SK-N-MC (cell line): Measurements from ENCODE around the gene TRPC4AP.

Experiments
- DNase-seq: peaks from one replicate; pipeline ENCODE4 v3.0.0-alpha.2; 2011; ENCODE audit warnings: low read depth, low spot score
- H3K27ac ChIP-seq: fragments of 200-600 bp; sonication (generic); 2 replicates; pipeline ENCODE4 v1.5.1; 2016; ENCODE audit warnings: mixed run types
- H3K36me3 ChIP-seq: fragments of 200-600 bp; sonication (generic); 2 replicates; pipeline ENCODE4 v1.6.1; 2017; ENCODE audit warnings: antibody characterized with exemption, low read length, mixed read lengths; ENCODE audit not compliant: insufficient read depth
- H3K4me3 ChIP-seq: fragments of 200-600 bp; sonication (generic); 2 replicates; pipeline ENCODE4 v1.5.1; 2016
- H3K9ac ChIP-seq: fragments of 200-600 bp; sonication (generic); 2 replicates; pipeline ENCODE4 v1.8.0; 2017; ENCODE audit warnings: mixed run types, mixed read lengths; ENCODE audit not compliant: insufficient read length
- H3K9me3 ChIP-seq: fragments of 200-600 bp; sonication (generic); 2 replicates; pipeline ENCODE4 v1.6.1; 2017; ENCODE audit warnings: low read depth, mild to moderate bottlenecking, antibody characterized with exemption, low read length, moderate library complexity, mixed read lengths
- EZH2 ChIP-seq: fragments of 200-600 bp; sonication (generic); IDR thresholded peaks from one replicate; pipeline ENCODE4 v1.6.1; 2017; ENCODE audit warnings: antibody characterized with exemption
- FOXP2 ChIP-seq: optimal IDR thresholded peaks from 2 replicates; pipeline ENCODE3; 2011; ENCODE audit warnings: mild to moderate bottlenecking, moderate library complexity; ENCODE audit not compliant: insufficient read depth; ENCODE audit errors: extremely low read length, control extremely low read depth
- POLR2AphosphoS5 ChIP-seq: IDR thresholded peaks from 2 replicates; pipeline ENCODE4 v1.6.1; 2012; ENCODE audit warnings: mild to moderate bottlenecking, low read depth, low read length, borderline replicate concordance

Gene TRPC4AP

DNA sequence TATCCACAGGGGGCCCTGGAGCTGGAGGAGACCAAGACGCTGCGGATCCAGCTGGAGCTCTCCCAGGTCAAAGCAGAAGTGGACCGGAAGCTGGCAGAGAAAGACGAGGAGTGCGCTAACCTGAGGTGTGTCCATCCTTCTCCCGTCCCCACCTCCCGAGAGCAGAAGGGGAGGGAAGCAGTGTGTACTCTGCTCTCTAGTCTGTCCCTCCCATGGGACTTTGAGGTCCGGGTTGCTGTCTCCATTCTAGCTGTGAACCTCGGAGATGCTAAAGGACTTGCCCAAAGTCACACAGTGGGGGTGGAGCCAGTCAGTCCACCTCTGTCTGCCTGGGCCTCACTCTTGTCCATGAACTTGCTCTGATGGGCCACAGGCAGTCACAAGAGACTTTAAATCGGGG is 92.8 kb downstream of the TRPC4AP start:
- Histone ChIP-seq H3K9ac (no peak overlapping the region), H3K36me3 (peaks cover 22% of the 10 kb centered on the region; the same call in 1 of the 2 replicates), H3K27ac (no peak overlapping the region), H3K9me3 (no peaks in the 10 kb centered on the region), H3K4me3 (no peak overlapping the region)
- DNase-seq: no peak
- TF ChIP-seq POLR2AphosphoS5 (no peak), EZH2 (no peak), FOXP2 (no peak)

GRCh38 chr20:34999021-34999451 is 93.6 kb downstream of the TRPC4AP start:
- no peak overlapping the region for H3K4me3 ChIP-seq
- no peak overlapping the region for H3K9ac ChIP-seq
- no peak overlapping the region for H3K27ac ChIP-seq
- DNase-seq: no peak
- H3K9me3 ChIP-seq: no peaks in the 10 kb centered on the region
- no peak for TF ChIP-seq EZH2
- no peak for TF ChIP-seq FOXP2
- no peak for TF ChIP-seq POLR2AphosphoS5
- H3K36me3 ChIP-seq: peaks cover 15% of the 10 kb centered on the region; the same call in 1 of the 2 replicates

DNA sequence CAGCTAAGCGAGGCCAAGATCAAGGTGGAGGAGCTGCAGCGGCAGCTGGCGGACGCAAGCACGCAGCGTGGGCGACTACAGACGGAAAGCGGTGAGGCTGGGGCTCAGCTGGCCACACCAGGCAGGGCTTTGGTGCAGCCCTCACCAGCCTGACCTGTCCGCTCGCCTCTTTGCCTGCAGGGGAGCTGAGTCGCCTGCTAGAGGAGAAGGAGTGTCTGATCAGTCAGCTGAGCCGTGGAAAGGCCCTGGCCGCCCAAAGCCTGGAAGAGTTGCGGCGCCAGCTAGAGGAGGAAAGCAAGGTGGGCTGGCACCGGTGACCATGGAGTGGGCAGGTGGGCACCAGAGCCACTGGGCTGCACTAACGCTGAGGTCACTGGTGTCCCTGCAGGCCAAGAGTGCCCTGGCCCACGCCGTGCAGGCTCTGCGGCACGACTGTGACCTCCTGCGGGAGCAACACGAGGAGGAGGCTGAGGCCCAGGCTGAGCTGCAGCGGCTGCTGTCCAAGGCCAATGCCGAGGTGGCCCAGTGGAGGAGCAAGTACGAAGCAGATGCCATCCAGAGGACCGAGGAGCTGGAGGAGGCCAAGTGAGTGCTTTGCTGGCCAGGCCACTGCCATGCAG is 94.2 kb downstream of the TRPC4AP start:
- DNase-seq: no peak
- H3K9ac ChIP-seq: no peak overlapping the region
- H3K4me3 ChIP-seq: no peak overlapping the region
- no peaks in the 10 kb centered on the region for H3K9me3 ChIP-seq
- no peak overlapping the region for H3K27ac ChIP-seq
- peaks cover 10% of the 10 kb centered on the region; the same call in 1 of the 2 replicates for H3K36me3 ChIP-seq
- TF ChIP-seq EZH2 (no peak), FOXP2 (no peak), POLR2AphosphoS5 (no peak)

- no peak for DNase-seq
- Histone ChIP-seq H3K9me3 (no peaks in the 10 kb centered on the region), H3K9ac (no peak overlapping the region), H3K4me3 (no peak overlapping the region), H3K27ac (no peak overlapping the region), H3K36me3 (peaks cover 5% of the 10 kb centered on the region; the same call in 1 of the 2 replicates)
- TF ChIP-seq FOXP2 (no peak), POLR2AphosphoS5 (no peak), EZH2 (no peak)
Observed at GRCh38 chr20:34997774-34998173, 94.8 kb downstream of the TRPC4AP start.

- TF ChIP-seq EZH2: no peak
- no peak for TF ChIP-seq FOXP2
- TF ChIP-seq POLR2AphosphoS5: no peak
- peaks cover 5% of the 10 kb centered on the region; the same call in 1 of the 2 replicates for H3K36me3 ChIP-seq
- H3K9ac ChIP-seq: no peak overlapping the region
- no peaks in the 10 kb centered on the region for H3K9me3 ChIP-seq
- H3K4me3 ChIP-seq: no peak overlapping the region
- H3K27ac ChIP-seq: no peak overlapping the region
- DNase-seq: no peak
Observed at GRCh38 chr20:34997131-34997561, 95.5 kb downstream of the TRPC4AP start.

DNA sequence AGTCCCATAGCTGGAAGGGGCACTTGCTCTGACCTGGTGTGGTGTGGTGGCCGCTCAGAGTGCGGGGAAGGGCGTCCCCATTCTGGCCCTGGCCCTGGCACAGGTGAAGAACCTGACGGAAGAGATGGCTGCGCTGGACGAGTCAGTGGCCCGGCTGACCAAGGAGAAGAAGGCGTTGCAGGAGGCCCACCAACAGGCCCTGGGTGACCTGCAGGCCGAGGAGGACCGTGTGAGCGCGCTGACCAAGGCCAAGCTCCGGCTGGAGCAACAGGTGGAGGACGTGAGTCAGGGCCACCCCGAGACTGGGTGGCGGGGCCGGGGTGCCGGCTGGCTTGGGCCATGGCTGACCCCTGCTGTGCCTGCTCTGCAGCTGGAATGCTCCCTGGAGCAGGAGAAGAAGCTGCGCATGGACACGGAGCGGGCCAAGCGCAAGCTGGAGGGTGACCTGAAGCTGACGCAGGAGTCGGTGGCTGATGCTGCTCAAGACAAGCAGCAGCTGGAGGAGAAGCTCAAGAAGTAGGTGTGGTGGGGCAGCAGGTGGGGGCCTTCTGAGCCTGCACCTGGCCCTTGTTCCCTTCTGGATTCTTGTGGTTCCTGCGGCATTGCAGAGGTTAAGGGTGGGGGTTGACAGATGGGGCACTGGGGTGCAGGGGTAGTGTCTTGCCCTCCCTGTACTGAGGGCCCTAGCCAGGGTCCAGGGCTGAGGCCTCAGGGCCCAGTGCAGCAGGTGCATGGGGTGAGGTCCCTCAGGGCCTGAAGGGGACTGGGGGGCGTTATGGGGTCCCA is 96.2 kb downstream of the TRPC4AP start:
- TF ChIP-seq POLR2AphosphoS5 (no peak), FOXP2 (no peak), EZH2 (no peak)
- Histone ChIP-seq H3K36me3 (no peaks in the 10 kb centered on the region; the same call in 1 of the 2 replicates), H3K27ac (no peak overlapping the region), H3K9me3 (no peaks in the 10 kb centered on the region), H3K4me3 (no peak overlapping the region), H3K9ac (no peak overlapping the region)
- no peak for DNase-seq

DNA sequence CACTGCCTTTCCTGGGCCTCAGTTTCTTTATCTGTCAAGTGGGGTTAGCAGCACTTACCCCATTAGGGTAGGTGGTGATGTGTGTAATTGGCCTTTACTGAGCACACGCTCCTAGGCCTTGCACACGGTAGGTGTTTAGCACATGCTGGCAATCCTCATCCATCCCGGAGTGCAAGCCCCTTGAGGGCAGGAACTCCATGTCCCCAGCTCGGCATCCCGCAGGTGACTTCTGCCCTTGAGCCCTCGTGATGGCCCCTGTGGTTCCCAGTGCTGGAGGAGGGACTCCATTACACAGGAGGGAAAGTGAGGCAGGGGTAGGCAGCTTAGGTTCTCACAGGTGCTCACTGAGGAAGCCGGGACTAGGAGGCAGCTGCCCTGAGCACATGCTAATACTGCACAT is 96.9 kb downstream of the TRPC4AP start:
- no peak overlapping the region for H3K9ac ChIP-seq
- H3K9me3 ChIP-seq: no peaks in the 10 kb centered on the region
- TF ChIP-seq FOXP2: no peak
- TF ChIP-seq POLR2AphosphoS5: no peak
- TF ChIP-seq EZH2: no peak
- no peak overlapping the region for H3K27ac ChIP-seq
- H3K36me3 ChIP-seq: no peaks in the 10 kb centered on the region; the same call in 1 of the 2 replicates
- no peak for DNase-seq
- no peak overlapping the region for H3K4me3 ChIP-seq

- H3K9me3 ChIP-seq: no peaks in the 10 kb centered on the region
- H3K27ac ChIP-seq: no peak overlapping the region
- H3K4me3 ChIP-seq: no peak overlapping the region
- TF ChIP-seq EZH2: no peak
- DNase-seq: no peak
- H3K9ac ChIP-seq: no peak overlapping the region
- no peaks in the 10 kb centered on the region; the same call in 1 of the 2 replicates for H3K36me3 ChIP-seq
Observed at GRCh38 chr20:34995192-34995591, 97.4 kb downstream of the TRPC4AP start.
